HG03108 (cell line): Measurements from ENCODE around the gene POTEI.
"Not testable (repeated sequence)": the region's sequence is repeated elsewhere in the genome, so short reads cannot be mapped to it uniquely, and the experiment has no call there.

Experiments used
- ATAC-seq: cut with Tn5 transposase; IDR thresholded peaks from one replicate; pipeline ENCODE4 v1.9.1; 2021; ENCODE audit warnings: moderate library complexity; ENCODE audit not compliant: unreplicated experiment

Gene POTEI

GRCh38 chr2:130491073-130491472 is 18.1 kb downstream of the POTEI start:
- ATAC-seq = not testable (repeated sequence)

DNA sequence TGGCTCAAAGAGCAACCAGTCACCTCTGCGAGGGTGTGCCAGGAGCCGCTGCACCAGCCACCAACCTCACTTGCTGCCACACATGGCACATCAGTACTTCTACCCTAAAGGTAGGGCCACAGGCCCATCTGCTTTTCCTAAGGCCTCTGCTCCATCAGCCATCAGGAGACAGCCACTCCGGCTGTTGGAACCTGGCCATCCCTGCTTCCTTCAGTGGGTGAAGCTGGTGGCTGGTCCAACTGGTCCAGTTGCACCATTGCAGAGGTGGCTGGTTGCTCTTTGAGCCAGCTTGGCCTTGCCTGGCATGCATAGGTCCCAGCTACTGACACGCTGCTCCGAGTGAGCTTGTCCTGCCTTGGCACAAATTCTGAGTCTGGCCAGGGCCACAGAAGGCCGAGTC is 53.7 kb downstream of the POTEI start:
- ATAC-seq = not testable (repeated sequence)

DNA sequence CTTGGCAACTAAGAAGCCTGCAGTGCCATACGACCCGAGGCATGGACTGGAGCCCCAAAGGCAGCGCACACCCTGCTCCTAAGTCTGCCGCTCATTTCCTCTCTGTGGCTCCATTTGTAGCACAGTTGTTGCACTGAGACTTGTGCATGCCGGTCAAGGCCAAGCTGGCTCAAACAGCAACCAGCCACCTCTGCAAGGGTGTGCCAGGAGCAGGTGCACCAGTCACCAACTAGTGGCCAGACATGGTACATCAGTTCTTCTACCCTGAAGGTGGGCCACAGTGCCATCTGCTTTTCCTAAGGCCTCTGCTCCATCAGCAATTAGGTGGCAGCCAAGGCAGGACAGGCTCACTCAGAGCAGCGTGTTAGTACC is 54.4 kb downstream of the POTEI start:
- not testable (repeated sequence) for ATAC-seq

- ATAC-seq = not testable (repeated sequence)
Observed at GRCh38 chr2:130453955-130454711, 55.0 kb downstream of the POTEI start.

GRCh38 chr2:130452897-130453296 is 56.2 kb downstream of the POTEI start:
- ATAC-seq = not testable (repeated sequence)

- ATAC-seq = not testable (repeated sequence)
Observed at GRCh38 chr2:130451823-130452222, 57.3 kb downstream of the POTEI start.

DNA sequence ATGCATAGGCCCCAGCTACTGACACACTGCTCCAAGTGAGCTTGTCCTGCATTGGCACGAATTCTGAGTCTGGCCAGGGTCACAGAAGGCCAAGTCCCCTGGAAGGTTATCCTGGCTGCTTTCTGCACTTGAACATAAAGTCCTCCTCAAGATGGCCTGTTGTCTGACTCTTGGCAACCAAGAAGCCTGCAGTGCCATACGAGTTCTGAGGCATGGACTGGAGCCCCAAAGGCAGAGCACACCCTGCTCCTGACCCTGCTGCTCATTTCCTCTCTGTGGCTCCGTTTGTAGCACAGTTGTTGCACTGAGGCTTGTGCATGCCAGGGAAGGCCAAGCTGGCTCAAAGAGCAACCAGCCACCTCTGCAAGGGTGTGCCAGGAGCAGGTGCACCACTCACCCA is 57.9 kb downstream of the POTEI start:
- not testable (repeated sequence) for ATAC-seq

GRCh38 chr2:130450366-130450765 is 58.8 kb downstream of the POTEI start:
- ATAC-seq = not testable (repeated sequence)

DNA sequence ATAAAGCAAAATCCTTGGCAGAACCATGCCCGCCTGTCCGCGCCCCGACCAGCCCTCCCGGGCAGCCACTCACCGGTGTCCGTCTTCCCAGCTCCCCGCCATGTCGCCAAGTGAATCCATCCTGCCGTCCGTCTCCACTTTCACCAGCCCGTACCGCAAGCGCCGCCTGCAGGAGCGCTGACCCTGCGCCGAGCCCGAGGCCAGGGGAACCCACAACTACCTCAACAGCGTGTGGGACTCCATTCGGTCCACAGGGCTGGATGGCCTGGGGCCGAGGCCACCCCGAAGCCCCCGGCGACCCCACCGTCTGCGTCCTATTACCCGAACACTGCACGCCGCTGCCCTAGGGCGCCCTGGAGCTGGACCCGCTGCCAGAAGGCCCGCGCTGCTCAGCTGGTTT is 81.5 kb downstream of the POTEI start:
- ATAC-seq = peak; percentile 71

DNA sequence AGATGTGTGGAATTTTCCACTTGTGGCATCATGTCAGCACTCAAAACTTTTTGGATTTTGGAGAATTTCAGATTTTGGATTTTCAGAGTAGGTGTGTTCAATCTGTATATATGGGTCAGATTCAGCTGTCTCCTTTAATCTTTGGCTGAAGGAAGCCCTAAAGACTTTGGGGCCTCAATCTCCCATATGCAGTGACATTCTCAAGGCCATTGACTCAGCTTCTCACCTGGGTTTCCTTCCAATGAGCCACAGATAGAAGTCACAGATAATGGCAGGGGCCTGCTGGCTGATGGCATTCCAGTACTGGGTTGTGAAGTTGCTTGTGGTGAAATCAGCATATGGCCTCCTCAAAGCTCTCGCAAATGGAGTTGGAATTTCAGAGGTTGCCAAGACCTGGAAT is 90.3 kb downstream of the POTEI start:
- ATAC-seq = not testable (repeated sequence)

GRCh38 chr2:130416693-130417092 is 92.4 kb downstream of the POTEI start:
- not testable (repeated sequence) for ATAC-seq
